Measurements from ENCODE around the gene SERPINA4.
"Not testable (repeated sequence)": the region's sequence is repeated elsewhere in the genome, so short reads cannot be mapped to it uniquely, and the experiment has no call there.

The SERPINA4 gene

GRCh38 chr14:94594441-94594840 is 33.2 kb downstream of the SERPINA4 start:
- no peak for DNase-seq

GRCh38 chr14:94595912-94596311 is 34.7 kb downstream of the SERPINA4 start:
- DNase-seq = no peak

- DNase-seq = no peak
Observed at GRCh38 chr14:94596361-94596760, 35.1 kb downstream of the SERPINA4 start.

GRCh38 chr14:94597788-94598187 is 36.5 kb downstream of the SERPINA4 start:
- DNase-seq = no peak

GRCh38 chr14:94598506-94598815 is 37.2 kb downstream of the SERPINA4 start:
- DNase-seq = no peak

- peak; percentile 16 for DNase-seq
Observed at GRCh38 chr14:94598816-94599655, 37.8 kb downstream of the SERPINA4 start.

GRCh38 chr14:94599656-94600004 is 38.4 kb downstream of the SERPINA4 start:
- no peak for DNase-seq

GRCh38 chr14:94600148-94600545 is 38.9 kb downstream of the SERPINA4 start:
- no peak for DNase-seq

GRCh38 chr14:94601884-94602391 is 40.7 kb downstream of the SERPINA4 start:
- DNase-seq = no peak

GRCh38 chr14:94602722-94603121 is 41.5 kb downstream of the SERPINA4 start:
- no peak for DNase-seq

- no peak for DNase-seq
Observed at GRCh38 chr14:94605361-94605760, 44.1 kb downstream of the SERPINA4 start.

GRCh38 chr14:94608966-94609365 is 47.7 kb downstream of the SERPINA4 start:
- DNase-seq = not testable (repeated sequence)

GRCh38 chr14:94611179-94611578 is 49.9 kb downstream of the SERPINA4 start:
- DNase-seq = no peak

- DNase-seq = no peak
Observed at GRCh38 chr14:94612174-94612573, 50.9 kb downstream of the SERPINA4 start, which contains the start of gene SERPINA3. SERPINA3 (plus strand) TSS chr14:94612391; CDS start chr14:94614442, 2,051 bp downstream.

GRCh38 chr14:94612580-94613554 is 51.6 kb downstream of the SERPINA4 start:
- no peak for DNase-seq

GRCh38 chr14:94613720-94614644 is 52.7 kb downstream of the SERPINA4 start:
- no peak for DNase-seq

GRCh38 chr14:94614802-94615201 is 53.6 kb downstream of the SERPINA4 start:
- DNase-seq = no peak

GRCh38 chr14:94615254-94615653 is 54.0 kb downstream of the SERPINA4 start:
- DNase-seq = no peak

- DNase-seq = no peak
Observed at GRCh38 chr14:94615823-94616570, 54.8 kb downstream of the SERPINA4 start.

GRCh38 chr14:94617366-94617941 is 56.2 kb downstream of the SERPINA4 start:
- DNase-seq = no peak

All from NCI-H1105 treated with DMSO at 0.1 percent for 48 hours (cell line).